Astrocyte (in vitro differentiated cells and primary cell): ENCODE measurements around the gene VWA8.

Experiments used
- CTCF ChIP-seq: IDR thresholded peaks from 2 replicates; pipeline ENCODE4 v1.5.1; 2011; ENCODE audit warnings: low read depth, mild to moderate bottlenecking, inconsistent platforms, low read length, moderate library complexity; ENCODE audit not compliant: insufficient read depth
- EZH2 ChIP-seq: IDR thresholded peaks from 2 replicates; pipeline ENCODE4 v1.6.1; 2012; ENCODE audit warnings: mild to moderate bottlenecking, low read length, inconsistent platforms; ENCODE audit not compliant: insufficient read depth

DNA sequence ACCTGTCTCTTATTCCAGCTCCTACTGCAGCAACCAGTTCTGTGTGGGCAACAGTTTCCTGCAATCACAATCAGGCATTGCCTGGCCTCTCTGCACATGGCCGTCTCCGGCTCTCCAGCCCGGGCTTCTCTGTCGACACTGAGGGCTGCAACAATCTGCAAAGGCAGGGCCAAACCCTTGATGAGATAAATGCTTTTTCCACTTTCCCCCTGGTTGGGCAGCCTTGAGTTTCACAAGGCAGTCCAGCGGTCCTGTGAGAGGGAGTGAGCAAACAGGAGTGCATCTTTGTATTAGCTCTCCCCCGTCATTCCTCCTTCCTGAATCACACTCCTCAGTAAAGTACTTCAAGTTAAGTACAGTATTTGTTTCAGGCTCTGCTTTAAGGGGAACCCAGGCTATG, 40.7 kb upstream of the VWA8 start:
- no peak for TF ChIP-seq EZH2
- no peak for TF ChIP-seq CTCF
